Smooth muscle cell (in vitro differentiated cells): ENCODE measurements around the gene CATSPER4. TPM values are rescaled to one million over a fixed set of nuclear protein-coding genes. Genes with fewer than 3 reads are reported as not detected.

Experiments
- DNase-seq: peaks from one replicate; lab custom pipeline; 2025; ENCODE audit not compliant: unreplicated experiment; lab: John Stamatoyannopoulos, UW
- H2AFZ ChIP-seq: fragments of 200-600 bp; sonication (generic); 2 replicates; pipeline ENCODE4 v1.6.0; 2016; ENCODE audit warnings: antibody characterized with exemption, low read depth, mild to moderate bottlenecking
- H3F3A ChIP-seq: fragments of 200-600 bp; sonication (generic); 2 replicates; pipeline ENCODE4 v1.6.0; 2017; ENCODE audit warnings: antibody characterized with exemption, low read depth
- H3K27ac ChIP-seq: fragments of 200-600 bp; sonication (generic); 2 replicates; pipeline ENCODE4 v1.5.1; 2016; ENCODE audit warnings: low read depth, mild to moderate bottlenecking
- H3K27me3 ChIP-seq: fragments of 200-600 bp; sonication (generic); 2 replicates; pipeline ENCODE4 v1.6.1; 2016; ENCODE audit warnings: low read depth, mild to moderate bottlenecking
- H3K36me3 ChIP-seq: fragments of 200-600 bp; sonication (generic); 2 replicates; pipeline ENCODE4 v1.5.1; 2016; ENCODE audit warnings: low read depth
- H3K4me1 ChIP-seq: fragments of 200-600 bp; sonication (generic); 2 replicates; pipeline ENCODE4 v1.5.1; 2016; ENCODE audit warnings: low read depth
- H3K4me2 ChIP-seq: fragments of 200-600 bp; sonication (generic); 2 replicates; pipeline ENCODE4 v1.6.0; 2016; ENCODE audit warnings: mild to moderate bottlenecking
- H3K4me3 ChIP-seq: fragments of 200-600 bp; sonication (generic); 2 replicates; pipeline ENCODE4 v1.5.1; 2016; ENCODE audit warnings: mild to moderate bottlenecking
- H3K79me2 ChIP-seq: fragments of 200-600 bp; sonication (generic); 2 replicates; pipeline ENCODE4 v1.6.0; 2016; ENCODE audit warnings: low read depth, mild to moderate bottlenecking
- H3K9ac ChIP-seq: fragments of 200-600 bp; sonication (generic); 2 replicates; pipeline ENCODE4 v1.6.0; 2016; ENCODE audit warnings: low read depth
- H3K9me3 ChIP-seq: fragments of 200-600 bp; sonication (generic); replicated peaks from 2 replicates; pipeline ENCODE4 v1.5.1; 2016; ENCODE audit warnings: low read depth
- H4K20me1 ChIP-seq: fragments of 200-600 bp; sonication (generic); 2 replicates; pipeline ENCODE4 v1.6.0; 2016; ENCODE audit warnings: low read depth
- CTCF ChIP-seq: fragments of 200-600 bp; sonication (generic); IDR thresholded peaks from 2 replicates; pipeline ENCODE4 v1.5.1; 2017; ENCODE audit warnings: borderline replicate concordance, mild to moderate bottlenecking, antibody characterized with exemption; ENCODE audit not compliant: insufficient read depth, poor library complexity, severe bottlenecking
- WGBS: methylation state at CpG from one replicate; pipeline ENCODE4 v1.1.7; 2016; ENCODE audit warnings: low lambda C conversion rate; 5-methylcytosine and 5-hydroxymethylcytosine counted together
- polyA plus RNA-seq: library from polyadenylated mRNA; unstranded; fragments of >200 nt; fragmentation: Nextera tagmentation; extraction: Ambion mirVana; gene quantifications from 2 replicates; pipeline ENCODE4 v1.2.1, GENCODE V29; 2016
- total RNA-seq: library from RNA; depleted of rRNA; stranded (reverse); fragments of >200 nt; gene quantifications from 2 replicates; pipeline ENCODE4 v1.2.3, GENCODE V29; 2014

CATSPER4 gene
- total and polyA plus RNA-seq, 2 experiments from 2014 or later, result not detected

DNA sequence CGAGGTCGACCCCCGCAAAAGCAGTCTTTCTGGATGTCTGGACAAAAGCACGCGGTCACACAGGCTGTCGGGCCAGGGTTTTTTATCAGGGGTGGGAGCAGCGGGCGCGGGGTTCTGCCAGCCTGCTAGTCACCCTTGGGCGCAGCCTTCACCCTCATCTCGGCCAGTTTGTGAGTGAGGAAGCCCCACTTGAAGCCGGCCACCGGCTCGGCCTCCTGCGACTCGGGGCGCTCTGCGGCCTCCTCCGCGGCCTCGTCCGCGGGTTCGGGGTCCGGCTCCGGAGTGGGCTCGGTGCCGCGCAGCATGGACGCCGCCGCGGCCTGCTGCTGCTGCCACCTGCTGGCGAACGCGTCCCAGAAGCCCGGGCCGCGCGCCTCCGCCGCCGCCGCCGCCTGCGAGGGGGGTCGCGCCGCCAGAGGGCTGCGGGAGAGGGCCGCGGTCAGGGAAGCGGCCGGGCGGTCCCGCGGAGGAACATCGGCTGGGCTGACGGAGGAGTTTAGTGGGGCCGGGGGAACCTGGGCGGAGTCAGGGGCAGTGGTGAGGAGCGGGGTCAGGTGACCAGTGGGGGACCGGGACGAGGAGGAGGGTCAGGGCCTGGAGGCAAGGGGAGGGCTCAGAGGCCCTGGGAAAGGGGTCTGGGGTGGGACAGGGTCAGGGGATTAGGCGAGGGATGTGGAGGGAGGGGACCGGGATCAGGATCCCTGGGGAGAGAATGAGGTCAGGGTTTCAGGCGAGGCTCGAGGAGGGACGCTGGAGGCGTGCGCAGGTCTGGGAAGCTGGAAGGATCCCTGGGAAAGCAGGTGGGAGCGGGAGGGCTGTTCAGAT, 26.2 kb upstream of the CATSPER4 start:
- Histone ChIP-seq H3K36me3 (no peaks in the 10 kb centered on the region), H3K79me2 (no peaks in the 10 kb centered on the region), H3K9ac (no peak overlapping the region), H3K4me2 (peak overlapping the region; percentile 88), H4K20me1 (no peaks in the 10 kb centered on the region), H3K4me1 (peaks cover 23% of the 10 kb centered on the region), H3F3A (peaks cover 8% of the 10 kb centered on the region), H3K27me3 (no peaks in the 10 kb centered on the region), H3K9me3 (no peaks in the 10 kb centered on the region), H3K4me3 (peak overlapping the region; percentile 55), H2AFZ (peak overlapping the region; percentile 69), H3K27ac (no peak overlapping the region)
- WGBS, result 13% methylated on average over 62 of the region's 72 CpGs
- DNase-seq, result peak; percentile 9
- TF ChIP-seq CTCF, result peak; percentile 71

- peaks cover 26% of the 10 kb centered on the region for H3K4me1 ChIP-seq
- H3K9ac ChIP-seq, result no peak overlapping the region
- no peaks in the 10 kb centered on the region for H3K27me3 ChIP-seq
- no peak overlapping the region for H2AFZ ChIP-seq
- no peak overlapping the region for H3K27ac ChIP-seq
- H4K20me1 ChIP-seq, result no peaks in the 10 kb centered on the region
- no peaks in the 10 kb centered on the region for H3K79me2 ChIP-seq
- H3K4me3 ChIP-seq, result no peak overlapping the region
- H3K4me2 ChIP-seq, result peak overlapping the region; percentile 88
- DNase-seq, result no peak
- H3K36me3 ChIP-seq, result no peaks in the 10 kb centered on the region
- no peak for TF ChIP-seq CTCF
- no peaks in the 10 kb centered on the region for H3K9me3 ChIP-seq
- peaks cover 8% of the 10 kb centered on the region for H3F3A ChIP-seq
- WGBS, result 51% methylated on average over 17 of the region's 19 CpGs
Observed at GRCh38 chr1:26164861-26165842, 25.2 kb upstream of the CATSPER4 start.

GRCh38 chr1:26166719-26167281, 23.6 kb upstream of the CATSPER4 start:
- Histone ChIP-seq H3K27me3 (no peaks in the 10 kb centered on the region), H3F3A (peaks cover 8% of the 10 kb centered on the region), H3K4me3 (no peak overlapping the region), H3K27ac (no peak overlapping the region), H3K9ac (no peak overlapping the region), H4K20me1 (no peaks in the 10 kb centered on the region), H3K4me2 (no peak overlapping the region), H3K9me3 (no peaks in the 10 kb centered on the region), H3K4me1 (peaks cover 33% of the 10 kb centered on the region), H3K36me3 (no peaks in the 10 kb centered on the region), H3K79me2 (peaks cover 4% of the 10 kb centered on the region), H2AFZ (no peak overlapping the region)
- no peak for DNase-seq
- TF ChIP-seq CTCF, result no peak
- 89% methylated on average over 4 of the region's 4 CpGs for WGBS
